Germinal center (tissue), 1 donor: ENCODE data around the gene GALNT9.

Experiments used
- DNase-seq: peaks from one replicate; pipeline ENCODE4 v3.0.0; 2012; ENCODE audit warnings: mixed read lengths, low spot score

The GALNT9 gene

DNA sequence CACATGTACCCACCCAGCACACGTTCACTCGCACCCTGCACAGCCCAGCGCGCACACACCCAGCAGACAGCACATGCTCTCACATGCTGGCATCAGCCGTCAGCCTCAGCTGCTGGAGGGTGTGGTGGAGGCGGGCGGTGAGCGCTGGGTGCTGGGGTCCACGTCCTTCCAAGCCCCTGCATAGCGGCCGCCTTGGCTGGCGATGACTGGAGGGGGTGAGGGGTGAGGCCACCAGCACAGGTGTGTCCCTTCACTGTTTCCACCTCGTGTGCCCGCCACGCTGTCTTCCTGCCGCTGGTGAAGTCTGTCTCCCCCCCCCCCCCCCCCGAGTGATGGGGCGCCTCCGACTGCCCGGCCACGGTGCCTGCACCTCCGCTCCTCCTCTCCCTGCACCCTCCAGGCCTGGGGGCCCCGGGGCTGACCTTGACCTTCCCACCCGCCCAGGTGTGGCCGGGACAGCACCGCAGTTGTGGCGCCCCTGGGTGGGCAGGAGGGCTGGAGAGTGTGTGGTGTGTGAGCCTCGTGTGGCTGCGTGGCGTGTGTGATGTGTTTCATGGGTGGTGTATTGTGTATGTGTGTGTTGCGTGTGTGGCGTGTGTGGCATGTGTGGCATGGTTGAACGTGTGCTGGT, 147.7 kb downstream of the GALNT9 start:
- no peak for DNase-seq

DNA sequence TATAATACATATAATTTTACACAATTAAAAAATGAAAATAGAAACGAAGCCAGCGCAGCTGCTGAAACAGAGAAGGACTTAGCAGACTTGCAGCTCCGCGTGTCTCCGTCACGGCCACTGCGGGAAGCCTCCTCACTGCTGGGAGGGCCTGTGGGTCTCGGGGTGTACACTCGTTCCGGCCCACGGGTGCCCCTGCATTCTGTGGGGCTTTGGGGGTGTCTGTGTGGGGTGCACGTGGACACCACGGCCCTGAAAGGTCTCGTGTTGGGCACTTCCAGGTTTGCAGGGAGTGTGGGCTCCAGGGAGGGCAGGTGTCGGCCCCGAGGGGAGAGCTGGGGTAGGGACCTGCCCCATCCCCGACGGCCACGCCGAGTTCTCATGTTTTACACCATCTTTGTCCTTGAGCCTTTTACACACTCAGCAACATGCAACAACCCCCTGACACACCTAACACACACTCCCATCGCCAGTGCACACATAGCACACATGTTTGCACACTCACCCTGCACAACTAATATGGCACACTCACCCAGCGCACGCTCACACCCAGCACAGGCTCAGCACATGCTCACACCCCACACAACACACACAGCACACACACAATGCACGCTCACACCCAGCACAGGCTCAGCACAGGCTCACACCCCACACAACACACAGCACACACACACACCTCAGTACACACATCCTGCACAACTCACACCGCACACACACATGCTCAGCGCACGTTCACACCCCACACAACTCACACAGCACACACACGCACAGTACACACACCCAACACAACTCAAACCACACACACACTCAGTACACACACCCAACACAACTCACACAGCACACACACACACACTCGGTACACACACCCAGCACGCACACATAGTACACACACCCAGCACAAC, 148.5 kb downstream of the GALNT9 start:
- DNase-seq, result no peak

DNA sequence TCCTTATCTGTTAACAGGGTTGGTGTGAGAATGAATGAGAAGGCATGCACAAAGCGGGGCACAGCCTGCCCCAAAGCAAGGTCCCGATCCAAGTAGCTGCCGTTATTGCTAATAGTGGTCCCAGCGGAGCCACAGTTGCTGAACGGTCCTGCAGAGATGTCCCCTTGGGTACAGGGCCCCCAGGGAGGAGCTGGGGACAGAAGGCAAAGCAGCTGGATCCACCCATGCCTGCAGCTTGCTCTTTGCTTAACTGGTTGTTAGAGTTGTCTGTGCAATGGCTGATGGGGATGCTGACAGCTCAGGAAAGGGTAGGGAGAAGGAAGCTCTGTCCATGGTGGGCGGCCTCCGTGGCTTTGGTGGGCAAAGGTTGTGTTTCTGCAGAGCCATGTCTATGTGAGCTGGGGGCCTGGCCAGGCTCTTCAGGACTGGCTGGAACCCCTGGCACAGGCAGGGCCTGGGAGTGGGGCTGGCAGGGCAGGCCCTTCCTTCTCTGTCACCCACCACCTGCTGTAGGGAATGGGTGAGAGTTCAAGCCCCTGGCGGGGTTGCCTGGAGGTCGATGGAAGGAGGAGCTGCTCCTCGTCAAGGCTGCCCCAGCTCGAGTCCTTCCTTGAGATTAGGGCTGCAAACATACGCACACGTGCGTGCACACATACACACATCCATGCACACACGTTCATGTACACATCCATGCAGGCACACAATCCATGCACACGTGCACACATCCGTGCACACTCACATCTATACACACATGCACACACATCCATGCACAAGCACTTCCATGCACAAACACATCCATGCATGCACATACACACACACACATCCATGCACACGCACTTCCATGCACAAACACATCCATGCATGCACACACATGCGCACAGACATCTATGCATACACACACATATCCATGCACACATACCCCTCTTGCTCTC, 149.7 kb downstream of the GALNT9 start:
- DNase-seq, result no peak

DNA sequence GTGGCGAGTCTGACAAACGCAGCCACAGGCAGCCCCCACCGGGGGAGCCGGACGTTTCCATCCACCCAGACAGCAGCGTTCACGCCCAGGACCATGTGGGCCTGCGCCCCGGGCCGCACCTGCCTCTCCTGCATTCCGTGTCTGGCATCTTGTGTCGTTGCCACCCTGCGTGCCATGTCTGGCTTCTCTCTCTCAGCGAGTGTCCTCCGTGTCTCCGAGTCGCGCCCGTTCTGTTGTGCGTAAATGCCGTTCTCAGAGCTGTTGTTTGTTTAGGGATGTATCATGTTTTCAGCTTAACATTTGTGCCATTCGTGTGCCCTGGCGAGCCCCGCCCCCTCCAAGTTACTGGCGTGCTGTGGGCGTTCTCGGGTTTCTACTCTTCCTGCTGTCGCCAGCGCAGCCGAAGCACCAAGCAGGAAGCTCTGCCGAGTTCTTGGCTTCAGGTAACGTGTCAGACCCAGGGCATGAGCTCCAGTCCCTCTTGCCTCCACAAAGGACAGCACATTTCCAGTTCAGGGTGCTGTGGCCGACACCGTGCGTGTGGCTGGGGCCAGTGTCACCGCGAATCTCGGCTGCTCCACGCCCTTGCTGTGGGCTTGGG, 150.5 kb downstream of the GALNT9 start:
- no peak for DNase-seq

DNA sequence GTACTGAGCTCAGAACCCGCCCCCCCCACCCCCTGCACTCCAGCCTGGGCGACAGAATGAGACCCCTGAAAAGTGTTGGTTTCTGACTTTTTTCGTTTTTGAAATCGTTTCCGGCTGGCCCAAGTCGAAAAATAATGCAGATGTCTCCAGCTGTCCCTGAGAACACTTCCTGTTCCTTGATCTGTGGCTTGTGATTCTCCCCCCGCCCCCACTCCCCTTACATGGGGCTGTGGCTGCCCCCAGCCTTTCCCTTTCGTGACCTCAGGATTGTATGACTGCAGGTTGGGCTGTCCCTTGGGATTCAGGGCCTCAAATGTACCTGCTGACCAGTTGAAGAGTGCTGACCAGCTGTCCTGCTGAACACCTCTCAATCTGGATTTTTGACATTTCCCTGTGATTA, 151.1 kb downstream of the GALNT9 start:
- no peak for DNase-seq

DNA sequence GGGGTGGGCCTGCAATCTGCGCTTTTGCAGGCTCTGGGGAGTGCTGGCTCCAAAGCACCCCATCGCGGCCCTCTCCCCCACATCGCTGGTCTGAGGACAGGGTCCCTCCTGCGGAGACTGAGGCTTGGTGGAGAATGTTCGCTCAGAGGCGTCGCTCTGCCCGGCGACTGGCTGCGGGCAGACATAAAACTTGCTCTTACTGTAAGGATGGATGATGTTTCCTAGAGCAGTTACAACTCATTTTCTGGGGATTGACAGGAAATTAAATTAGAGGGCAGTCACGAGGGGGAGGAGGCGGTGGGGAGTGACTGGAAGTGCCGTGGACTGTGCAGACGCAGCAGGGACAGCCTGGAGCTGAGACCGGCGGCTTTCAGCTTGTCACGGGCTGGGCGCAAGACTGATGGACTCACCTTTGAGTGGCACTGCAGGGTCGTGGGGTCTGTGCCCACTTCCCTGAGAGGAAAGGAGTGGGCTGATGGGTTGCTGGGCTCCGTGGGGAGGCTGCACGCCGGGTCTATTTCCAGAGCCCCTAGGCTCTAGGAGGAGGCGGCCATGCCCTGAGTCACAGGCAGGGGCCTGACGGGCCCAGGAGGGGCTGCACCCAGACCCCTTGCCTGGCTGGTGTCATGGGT, 152.4 kb downstream of the GALNT9 start:
- DNase-seq, result no peak

DNA sequence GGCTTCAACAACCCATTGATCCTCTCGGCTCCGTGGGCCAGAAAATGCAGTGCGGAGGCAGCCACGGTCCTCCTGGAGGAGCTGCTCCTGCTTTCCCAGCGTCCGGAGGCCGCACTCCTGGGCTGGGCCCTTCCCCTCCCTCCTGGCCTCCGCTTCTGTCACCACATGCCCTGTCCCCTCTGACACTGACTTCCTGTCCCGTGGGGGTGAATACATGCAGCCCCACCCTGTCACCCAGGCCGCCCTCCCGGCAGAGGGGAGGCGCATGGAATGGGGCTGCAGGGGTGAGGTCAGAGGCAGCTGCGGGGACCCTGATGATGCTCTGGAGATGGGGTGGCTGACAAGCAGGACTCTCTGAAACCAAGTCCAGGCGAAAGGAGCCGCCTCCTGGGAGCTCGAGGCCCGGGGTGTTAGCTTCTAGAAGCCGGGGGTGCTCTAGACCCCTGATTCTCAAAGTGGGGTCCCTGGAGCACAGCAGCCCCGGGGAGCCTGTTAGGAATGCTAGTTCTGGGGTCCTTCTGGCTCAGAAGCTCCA, 152.9 kb downstream of the GALNT9 start:
- no peak for DNase-seq

DNA sequence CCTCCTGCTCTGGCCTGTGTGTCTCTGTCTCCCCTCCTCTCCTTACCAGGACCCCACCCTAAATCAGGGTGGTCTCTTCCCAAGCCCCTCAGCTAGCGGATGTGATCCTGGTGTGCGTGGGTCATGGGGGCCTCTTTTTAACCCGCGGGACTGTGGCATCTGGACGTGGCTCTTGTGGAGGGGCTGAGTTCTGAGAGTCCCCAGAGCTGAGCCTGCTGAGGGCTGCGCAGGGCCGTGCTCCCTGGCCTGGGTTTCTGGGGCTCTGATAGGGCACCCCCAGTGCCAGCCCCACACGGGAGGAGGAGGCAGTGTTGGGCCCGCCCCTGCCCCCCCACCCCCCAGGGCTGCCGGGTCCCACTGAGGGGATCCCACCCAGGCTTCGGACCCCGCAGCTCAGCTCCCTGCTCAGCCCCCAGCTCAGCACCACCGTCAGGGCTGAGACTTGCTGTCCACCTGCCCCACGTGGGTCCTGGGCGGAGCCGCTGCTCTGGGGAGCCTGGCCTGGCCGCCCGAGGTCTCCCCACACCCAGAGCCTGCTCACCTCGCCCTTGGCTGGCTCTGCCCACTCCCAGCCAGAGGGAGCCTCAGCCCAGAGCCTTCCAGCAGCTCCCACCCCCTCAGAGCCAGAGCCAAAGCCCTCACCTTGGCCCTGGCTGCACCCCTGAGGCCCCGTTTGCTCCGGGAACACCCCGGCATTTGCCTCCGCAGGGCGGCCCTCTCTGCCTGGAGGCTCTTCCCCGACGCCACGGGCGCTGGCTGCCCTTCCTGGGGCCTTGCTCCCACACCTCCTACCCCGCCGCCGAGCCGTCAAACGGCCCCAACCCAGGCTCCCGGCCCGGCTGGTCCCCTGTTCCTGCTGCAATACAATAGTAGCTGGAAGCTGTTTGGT, 153.6 kb downstream of the GALNT9 start:
- DNase-seq, result no peak

DNA sequence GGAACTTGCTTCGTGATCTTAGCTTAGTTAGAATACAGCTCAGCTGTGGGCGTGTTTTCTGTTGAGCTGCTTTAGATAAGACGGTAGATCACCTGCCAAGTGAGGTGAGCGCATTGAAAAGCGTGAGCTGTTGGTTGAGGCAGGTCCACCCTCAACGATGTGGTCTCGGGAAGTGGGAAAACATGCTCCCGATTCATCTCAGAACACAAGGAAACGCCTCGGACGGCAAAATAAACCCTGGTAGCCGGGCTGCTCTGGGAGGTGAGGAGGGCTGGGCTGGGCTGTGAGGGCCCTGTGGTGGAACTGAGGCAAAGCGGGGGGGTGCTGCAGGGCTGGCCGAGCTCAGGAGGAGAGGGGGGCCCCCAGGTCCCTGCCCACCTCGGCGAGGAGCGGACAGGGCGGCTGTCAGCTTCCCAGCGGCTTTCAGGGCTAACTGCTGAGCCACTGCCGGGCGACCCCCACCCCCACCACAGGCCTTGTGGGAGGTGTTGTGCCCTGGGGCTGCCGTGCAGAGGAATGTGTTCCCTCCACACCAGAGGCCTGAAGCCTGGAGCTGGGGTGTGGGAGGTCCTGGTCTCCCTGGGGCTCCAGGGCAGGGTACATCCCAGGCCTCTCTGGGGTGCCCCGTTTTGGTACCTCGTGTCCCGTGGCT, 154.4 kb downstream of the GALNT9 start:
- no peak for DNase-seq

DNA sequence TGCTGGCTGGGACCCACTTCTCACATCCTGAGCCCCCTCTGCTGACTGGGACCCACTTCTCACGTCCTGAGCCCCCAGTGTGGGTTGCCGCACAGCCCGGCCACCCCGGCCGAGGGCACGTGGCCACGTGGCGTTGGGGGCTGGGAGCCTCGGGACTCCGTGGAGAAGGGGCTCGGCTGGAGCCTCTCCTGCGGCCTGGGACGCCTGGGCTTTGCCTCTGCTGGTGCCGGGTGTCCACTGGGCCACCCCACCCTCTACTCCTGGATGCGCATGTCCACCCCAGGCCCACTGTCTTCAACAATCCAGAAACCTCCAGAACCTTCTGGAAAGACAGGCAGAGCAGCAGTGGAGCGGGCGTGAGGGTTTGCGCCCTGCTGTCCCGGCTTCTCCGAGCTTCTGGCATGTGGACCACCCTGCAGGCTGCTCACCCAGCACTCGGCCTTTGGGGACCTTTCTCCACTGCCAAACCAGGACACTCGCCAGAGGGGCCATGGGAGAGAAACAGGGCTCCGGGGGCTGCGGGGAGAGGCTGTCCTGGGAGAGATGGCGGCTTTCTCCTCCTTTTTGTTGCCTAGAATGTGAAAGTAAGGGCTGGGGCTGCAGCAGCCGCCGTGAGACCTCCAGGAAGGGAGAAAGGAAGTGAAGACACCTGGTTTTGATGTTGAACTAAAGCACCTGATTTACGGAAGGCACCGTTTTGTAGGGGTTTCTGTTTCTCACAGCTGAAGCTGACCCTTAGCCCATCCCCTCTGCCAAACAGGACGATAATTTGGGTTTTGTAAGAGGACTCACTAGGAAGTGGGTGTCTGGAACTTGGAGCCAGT, 155.2 kb downstream of the GALNT9 start:
- DNase-seq, result no peak

DNA sequence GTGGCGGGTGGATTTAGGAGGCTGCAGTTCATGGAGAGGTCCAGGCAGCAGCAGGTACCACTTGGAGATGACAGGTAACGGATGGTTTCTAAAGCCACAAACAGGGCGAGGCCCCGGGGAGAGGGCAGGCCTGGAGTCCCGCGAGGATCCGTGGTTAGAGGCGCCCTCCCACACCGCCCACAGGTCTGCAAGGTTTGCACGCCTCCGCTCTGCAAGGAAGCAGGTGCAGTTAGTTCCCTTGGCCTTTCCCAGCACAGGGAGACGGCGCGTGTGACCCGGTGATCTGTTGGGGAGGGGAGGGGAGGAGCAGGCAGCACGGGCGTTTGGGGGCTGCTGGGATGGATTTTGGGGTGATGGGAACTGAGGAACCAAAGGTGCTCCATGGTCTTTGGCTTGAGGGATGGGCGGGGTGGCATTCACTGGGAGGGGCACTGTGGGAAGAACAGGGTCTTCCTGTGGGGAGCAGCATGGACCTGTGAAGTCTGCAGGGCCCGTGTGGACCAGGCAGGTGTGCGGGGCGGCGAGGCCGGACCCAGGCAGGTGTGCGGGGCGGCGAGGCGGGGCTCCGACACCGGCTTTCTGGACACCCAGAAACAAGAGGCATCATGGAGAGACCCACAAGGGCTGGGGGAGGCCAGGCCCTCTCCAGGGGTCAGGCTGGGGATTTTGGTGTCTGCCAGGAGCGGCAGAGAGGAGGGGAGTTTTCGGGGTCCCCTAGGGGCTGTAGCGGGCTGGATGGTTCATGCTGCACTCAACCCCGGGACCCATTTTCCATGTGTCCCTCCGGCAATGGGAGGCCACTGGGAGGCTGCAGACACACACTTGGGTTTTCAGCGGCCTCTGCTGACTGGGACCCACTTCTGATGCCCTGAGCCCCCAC, 156.0 kb downstream of the GALNT9 start:
- no peak for DNase-seq

DNA sequence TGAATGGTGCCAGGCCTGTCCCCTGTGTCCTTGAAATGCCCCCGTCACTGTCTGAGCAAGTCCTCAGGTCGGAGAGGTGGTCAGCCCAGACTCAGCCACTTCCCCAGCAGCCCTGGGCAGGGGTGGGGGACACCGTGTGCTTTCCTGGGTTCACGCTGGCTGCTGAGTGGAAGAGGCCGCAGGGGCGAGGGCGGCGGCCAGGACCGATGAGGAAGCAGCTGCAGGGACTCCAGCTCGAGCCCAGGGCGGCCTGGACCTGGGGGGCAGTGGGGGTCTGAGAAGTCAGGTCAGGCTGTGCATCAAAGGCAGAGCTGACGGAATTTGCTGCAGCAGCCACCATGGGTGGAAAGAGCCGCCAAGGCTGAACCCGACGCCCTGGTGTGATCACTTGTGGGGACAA, 156.8 kb downstream of the GALNT9 start:
- no peak for DNase-seq

DNA sequence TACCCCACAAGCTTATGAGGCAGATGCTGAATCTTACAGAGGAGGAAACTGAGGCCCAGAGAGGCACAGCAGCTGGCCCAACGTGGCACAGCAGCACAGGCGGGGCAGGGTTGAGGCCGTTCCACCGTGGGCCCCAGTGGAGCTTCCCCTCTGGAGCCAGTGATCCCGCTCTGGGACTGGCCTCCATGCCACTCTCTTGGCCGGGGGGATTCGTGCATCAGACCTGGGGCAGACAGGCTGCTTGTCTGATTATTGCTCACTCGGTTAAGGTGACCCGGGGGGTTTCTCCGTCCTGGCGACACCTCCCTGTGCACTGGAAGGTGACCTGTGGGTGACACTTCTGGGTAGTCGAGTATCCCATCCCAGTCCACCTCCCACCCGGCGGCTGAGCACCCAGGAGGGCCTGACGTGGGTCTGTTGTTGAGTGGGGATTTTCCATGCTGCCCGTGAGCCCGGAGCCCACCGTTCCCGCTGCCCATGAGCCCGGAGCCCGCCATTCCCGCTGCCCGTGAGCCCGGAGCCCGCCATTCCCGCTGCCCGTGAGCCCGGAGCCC, 157.3 kb downstream of the GALNT9 start:
- no peak for DNase-seq

DNA sequence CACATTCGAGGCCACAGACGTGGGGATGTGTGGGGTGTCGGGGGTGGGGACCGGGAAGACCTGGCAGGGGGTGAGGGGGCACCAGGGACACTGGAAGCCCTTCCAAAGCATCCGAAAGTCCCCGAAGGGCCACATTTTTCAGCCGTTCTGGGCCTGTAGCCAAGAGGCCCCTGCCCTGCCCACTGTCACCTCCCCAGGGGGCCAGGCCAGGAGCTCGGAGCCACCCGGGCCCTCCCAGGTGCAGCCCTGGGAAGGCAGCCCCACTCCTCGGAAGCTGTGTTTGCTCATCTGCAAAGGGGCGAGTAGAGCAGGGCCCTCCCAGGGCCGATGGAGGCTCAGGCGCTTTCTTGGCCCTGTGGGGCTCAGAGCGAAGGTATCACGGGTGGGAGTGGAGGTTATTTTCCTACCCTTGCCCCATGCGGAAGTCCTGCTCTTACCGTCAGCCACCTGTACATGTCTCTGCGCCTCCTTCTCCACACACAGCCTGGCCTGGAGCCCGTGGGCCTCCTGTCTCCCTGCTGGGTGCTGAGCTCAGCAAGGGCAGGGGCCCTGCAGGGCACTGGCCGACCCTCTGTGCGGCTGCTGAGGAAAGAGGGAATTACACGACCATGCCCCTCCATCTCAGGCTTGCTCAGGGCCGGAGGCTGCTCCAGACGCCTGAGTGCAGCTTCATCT, 158.0 kb downstream of the GALNT9 start:
- DNase-seq, result no peak

DNA sequence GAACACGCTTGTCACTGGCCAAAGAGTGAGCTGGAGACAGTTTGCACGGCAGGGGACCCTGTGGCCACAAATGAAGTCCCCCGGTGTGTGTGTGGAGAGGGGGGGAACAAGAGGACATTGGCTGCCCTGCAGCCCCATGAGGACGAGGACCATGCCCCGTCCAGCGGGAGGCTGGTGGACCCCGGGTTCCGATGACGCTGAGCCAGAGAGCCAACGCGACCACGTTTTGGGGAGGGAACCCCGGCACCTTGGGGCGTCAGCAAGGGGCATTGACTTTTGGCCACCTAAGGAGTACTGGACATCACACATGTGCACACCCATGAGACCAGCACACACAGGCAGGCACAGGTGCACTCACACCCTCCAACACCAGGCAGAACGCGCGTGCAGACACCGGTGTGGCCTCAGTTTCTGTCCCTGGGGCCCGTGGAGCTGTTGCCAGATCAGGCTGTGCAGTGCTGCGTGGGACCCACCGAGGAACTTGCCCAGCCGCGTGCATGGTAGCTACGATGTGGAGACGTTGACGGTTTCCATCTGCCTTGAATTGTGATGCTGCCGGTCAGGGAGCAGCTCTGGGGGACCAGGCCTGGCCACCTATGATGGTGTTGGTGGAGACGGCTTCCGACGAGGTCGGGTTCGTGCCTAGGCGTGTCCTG, 158.6 kb downstream of the GALNT9 start:
- no peak for DNase-seq

DNA sequence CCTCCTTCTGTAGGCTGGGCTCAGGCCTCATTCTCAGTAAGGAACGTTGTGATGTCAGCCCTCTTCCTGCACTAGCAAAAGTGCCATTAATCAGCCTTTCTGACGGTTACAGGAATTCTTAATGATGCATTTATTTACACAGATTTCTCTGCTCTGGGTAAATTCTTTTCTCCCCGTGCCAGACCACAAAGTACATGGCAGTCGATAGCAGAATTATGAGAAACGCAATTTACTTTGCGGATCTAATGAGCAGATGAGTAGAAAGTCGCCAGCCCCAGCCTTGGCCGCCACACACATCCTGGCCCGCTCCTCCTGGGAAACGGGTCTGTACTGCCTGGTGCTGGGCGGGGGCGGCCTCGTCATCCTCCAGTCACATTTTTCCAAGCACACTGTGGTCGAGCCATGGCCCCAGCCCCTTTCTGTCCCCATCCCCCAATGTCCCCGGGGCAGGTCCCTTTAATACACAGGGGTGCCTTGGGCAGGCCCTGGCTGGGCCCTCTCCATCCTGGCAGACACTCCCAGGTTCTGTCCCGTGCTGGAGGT, 159.2 kb downstream of the GALNT9 start:
- DNase-seq, result no peak
